Hippocampal formation (tissue), 2 donors: ENCODE measurements around the gene KHK.

Experiments
- DNase-seq, 2 donors: peaks; one replicate each; lab custom pipeline; 2025; lab: John Stamatoyannopoulos, UW

Gene KHK

GRCh38 chr2:27126252-27126710 is 39.7 kb downstream of the KHK start:
- DNase-seq = no peak

GRCh38 chr2:27127883-27128667 is 41.5 kb downstream of the KHK start:
- no peak for DNase-seq

GRCh38 chr2:27128668-27129571 is 42.3 kb downstream of the KHK start:
- no peak for DNase-seq

GRCh38 chr2:27130396-27130795 is 43.8 kb downstream of the KHK start:
- no peak for DNase-seq

- no peak for DNase-seq
Observed at GRCh38 chr2:27131429-27131828, 44.9 kb downstream of the KHK start.

GRCh38 chr2:27133195-27133875 is 46.8 kb downstream of the KHK start:
- DNase-seq = no peak

- peak; percentile 89 to 95 for DNase-seq
Observed at GRCh38 chr2:27133905-27134780, 47.6 kb downstream of the KHK start, which contains the start of gene PREB. Gene PREB (minus strand): TSS chr2:27134636. CDS start chr2:27134421, 215 bp downstream.

GRCh38 chr2:27134781-27135477 is 48.4 kb downstream of the KHK start:
- no peak for DNase-seq

- no peak for DNase-seq
Observed at GRCh38 chr2:27135478-27135955, 48.9 kb downstream of the KHK start.

GRCh38 chr2:27136751-27137150 is 50.2 kb downstream of the KHK start:
- no peak for DNase-seq

- no peak for DNase-seq
Observed at GRCh38 chr2:27137322-27137935, 50.9 kb downstream of the KHK start.

- no peak for DNase-seq
Observed at GRCh38 chr2:27138111-27138510, 51.5 kb downstream of the KHK start.

GRCh38 chr2:27139310-27139709 is 52.7 kb downstream of the KHK start, which contains the start of gene PRR30:
Gene PRR30 (minus strand): TSS chr2:27139410. CDS start chr2:27138329, 1,081 bp downstream.
- no peak for DNase-seq

GRCh38 chr2:27143285-27143684 is 56.7 kb downstream of the KHK start:
- DNase-seq = no peak

GRCh38 chr2:27145682-27146081 is 59.1 kb downstream of the KHK start:
- DNase-seq = no peak

GRCh38 chr2:27147935-27148334 is 61.4 kb downstream of the KHK start:
- no peak for DNase-seq

- DNase-seq = no peak
Observed at GRCh38 chr2:27148801-27149439, 62.3 kb downstream of the KHK start, which contains the start of gene TCF23. Gene TCF23 (plus strand): TSS chr2:27149004. CDS start chr2:27149134, 130 bp downstream.

- no peak for DNase-seq
Observed at GRCh38 chr2:27149570-27150405, 63.2 kb downstream of the KHK start.
